ENCODE data around the gene ADAMTSL2. TPM values are rescaled to one million over a fixed set of nuclear protein-coding genes. Genes with fewer than 3 reads are reported as not detected.

Gene ADAMTSL2
- 5.1 TPM for total RNA-seq
- long read RNA-seq, full-length matches to known transcripts = 2 of 17 reads
- long read RNA-seq, partial matches to known transcripts = 14 of 17 reads
- long read RNA-seq, other reads (novel, unspliced or antisense) = 1 of 17 reads

DNA sequence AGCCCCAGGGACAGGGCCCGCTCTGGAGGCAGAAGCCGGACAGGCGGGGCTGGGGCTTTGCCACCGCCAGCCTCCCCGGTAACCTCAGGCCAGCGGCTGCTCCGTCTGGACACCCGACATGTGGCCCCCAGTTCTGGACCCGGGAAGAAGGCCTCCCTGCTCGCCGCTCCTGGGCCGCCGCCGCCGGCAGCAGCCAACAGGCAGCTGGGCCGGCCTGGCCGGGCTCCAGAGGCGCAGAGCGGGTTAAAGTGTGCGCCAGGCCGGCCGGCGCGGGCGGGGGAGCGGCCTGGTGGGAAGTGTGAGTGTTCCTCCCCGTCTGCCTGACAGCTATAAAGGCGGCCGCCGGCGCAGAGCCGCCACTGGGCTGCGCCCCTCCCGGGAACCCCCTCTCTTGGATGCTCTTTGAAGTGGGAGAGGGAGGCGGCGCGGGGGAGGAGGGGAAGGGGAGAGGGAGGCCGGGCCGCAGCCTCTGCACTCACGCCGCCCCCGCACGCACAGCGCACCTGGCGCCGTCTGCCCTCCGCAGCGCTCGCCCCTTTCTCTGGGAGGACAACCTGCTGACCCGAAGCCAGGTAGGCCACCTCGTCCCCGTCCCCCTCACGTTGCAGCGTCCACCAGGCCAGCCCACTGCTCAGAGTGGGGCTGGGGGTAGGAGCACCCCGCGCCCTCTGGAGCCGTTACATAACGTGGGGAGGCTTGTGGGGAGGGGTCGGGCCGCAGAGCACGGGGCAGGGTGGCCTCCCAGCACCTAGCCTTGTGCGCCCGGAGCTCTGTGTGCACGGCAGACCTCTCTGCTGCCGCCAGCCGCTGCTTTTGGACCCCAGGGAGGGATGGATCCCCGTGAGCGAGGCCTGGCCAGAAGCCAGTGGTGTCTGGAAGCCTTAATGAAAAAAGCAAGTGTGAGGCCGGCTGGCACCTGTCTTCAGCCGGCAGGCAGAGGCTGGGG lies at the start of gene ADAMTSL2:
TSS of gene ADAMTSL2 (plus strand) at position 359 of the 946 bp plus-strand sequence. CDS start 2,009 bp downstream, outside the sequence.
- ATAC-seq = peak; percentile 84
- intact Hi-C loops (cut with micrococcal nuclease) = loop anchor here (5.0 kb wide), 1 partner anchor 193 kb away; no protein-coding TSS in a partner anchor
- DNase-seq = peak; percentile 91

DNA sequence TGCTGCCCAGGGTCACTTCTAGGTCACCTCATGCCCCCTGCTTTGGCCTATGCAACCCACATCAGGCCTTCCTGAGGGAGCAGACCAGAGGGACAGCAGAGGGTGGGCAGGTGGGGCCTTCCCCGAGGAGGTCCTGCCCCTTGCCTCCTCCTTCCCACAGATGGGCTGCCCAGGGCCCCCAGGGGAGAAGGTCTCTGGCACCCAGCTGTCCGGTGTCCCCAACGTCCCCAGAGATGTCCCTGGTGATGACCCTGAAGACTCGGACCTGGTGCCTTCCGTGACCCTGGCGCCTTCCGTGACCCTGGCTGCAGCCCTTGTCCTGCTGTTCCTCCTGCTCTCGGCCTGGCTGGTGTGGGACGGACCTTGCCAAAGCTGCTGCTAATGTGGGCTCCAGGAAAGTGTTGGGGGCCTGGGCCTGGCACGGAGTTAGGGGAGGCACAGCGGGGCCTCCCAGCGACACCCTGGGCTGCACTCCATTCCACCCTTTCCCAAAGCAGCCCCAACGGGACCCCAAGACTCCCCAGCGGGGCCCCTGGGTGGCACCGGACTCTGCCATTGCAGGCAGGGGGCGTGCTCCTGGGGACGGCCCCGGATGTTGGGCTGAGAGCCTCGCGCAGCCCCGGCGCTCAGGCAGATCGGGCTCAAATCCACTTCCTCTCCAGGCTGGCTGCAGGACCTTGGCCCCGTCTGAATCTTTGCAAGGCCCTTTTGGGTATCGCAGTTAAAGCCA lies 48.8 kb upstream of the ADAMTSL2 start:
- intact Hi-C loops (cut with micrococcal nuclease) = loop anchor here (10.0 kb wide), 2 partner anchors 81 to 301 kb away; no protein-coding TSS in a partner anchor
- ATAC-seq (peak; percentile 7), DNase-seq (peak; percentile 26)

DNA sequence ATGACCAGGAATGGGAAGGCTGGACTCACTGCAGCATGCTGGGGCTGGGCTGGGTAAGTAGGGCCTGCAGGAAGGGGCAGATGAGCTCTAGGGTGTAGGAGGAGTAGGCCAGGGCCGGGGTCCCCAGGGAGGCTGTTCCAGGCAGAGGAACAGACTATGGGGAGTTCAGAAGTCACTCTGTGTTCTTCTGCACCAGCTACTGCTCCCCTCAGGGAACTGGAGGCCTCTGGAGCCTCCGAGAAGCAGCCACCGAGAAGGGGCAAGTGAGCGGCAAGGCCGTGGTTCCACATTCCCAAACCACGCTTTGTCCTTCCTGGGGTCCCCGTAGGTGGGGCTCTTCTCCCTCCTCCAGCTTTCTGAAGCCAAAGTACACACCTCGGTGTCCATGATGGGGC lies 47.2 kb upstream of the ADAMTSL2 start:
- intact Hi-C loops (cut with micrococcal nuclease) = loop anchor here (10.0 kb wide), 2 partner anchors 83 to 303 kb away; no protein-coding TSS in a partner anchor
- DNase-seq (no peak), ATAC-seq (no peak)

DNA sequence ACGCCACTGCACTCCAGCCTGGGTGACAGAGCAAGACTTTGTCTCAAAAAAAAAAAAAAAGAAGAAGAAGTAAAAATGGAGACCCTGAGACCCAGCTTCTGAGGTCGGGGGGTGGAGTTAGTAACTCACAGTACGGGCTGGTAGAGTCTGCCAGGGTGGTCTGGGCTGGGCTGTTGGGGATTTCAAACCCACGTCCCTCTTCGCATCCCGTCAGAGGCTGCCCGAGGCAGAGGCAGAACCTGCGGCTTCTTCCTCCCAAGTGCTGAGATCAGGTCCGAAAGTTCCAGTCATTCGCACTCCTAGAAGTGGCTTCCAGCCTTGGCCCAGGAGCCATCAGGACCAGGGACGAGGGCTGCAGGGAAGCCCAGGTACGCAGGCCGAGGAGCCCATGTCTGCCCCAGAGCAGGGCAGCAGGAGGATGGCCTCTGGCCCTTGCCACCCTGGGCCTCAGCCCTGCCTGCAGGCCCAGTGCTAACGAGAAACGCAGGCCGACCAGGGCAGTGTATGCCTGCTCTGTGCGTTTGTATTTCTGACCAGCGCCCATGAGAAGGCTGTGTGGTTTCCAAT lies 45.7 kb upstream of the ADAMTSL2 start:
- ATAC-seq = no peak
- intact Hi-C loops (cut with micrococcal nuclease) = loop anchor here (10.0 kb wide), 2 partner anchors 84 to 304 kb away; no protein-coding TSS in a partner anchor
- DNase-seq = peak; percentile 20

DNA sequence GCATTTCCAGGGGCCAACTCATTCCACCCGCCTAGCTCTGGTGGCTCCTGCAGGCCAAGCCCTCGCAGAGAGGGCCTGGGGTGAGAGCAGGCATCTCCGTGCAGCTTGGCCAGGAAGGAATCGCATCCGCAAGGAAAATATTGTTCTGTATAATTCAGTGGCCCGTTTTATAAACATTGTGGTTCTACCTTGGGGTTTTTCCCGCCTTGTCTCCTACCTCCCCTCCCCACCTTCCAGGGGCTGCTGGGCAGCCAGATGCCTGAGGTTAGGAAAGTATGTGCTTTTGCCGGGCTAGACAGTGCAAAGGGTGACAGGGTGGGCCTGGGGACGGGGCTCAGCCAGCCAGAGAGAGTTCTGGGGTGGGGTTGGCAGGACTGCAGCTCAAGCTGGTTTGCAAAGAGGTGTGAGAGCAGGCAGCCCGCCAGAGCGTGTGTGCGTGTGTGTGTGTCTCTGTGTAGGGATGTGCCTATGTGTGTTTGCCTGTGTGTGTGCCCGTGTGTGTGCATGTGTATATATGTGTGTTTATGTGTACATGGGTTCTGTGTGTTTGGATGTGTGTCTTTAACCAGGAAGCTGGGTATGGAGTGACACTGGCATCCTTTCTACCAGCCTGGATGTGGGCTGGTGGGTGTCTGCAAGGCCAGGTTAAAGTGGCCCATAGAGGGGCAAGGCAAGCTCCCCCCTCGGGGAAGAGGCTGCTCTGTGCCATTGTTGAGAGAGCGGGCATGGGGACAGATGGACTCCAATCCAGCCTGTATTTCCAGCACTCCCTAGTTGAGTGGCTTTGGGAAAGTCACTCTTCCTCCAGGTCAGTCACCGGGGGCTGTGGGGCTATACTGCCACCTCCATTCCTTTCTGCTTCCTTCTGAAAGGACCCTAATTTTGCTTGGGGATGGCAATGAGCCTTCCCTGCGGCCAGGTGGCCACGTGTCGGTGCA lies 45.0 kb upstream of the ADAMTSL2 start:
- intact Hi-C loops (cut with micrococcal nuclease) = loop anchor here (10.0 kb wide), 2 partner anchors 85 to 305 kb away; no protein-coding TSS in a partner anchor
- ATAC-seq (no peak), DNase-seq (peak; percentile 25)

DNA sequence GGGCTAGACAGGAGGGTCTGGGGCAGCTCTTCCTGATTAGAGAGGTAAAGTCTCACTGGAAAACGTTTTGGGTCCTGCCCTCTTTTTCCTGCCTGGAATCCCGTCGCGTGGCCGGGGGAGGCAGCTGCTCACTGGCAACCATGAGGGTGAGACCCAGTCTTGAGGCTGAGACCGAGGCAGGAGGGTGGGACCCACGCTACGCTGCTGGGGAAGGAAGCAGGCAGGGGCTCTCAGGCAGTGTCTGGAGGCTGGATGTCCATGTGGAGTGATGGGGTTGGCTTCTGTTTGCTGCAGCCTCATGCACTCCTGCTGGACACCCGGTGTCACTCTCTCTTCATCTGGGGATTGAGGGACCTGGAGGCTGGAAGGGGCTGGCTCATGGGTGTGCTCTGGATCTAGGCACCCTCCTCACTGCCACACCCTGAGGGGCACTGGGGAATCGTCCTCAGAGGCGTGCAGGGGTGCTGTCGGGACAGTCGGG lies 44.3 kb upstream of the ADAMTSL2 start:
- intact Hi-C loops (cut with micrococcal nuclease) = no loop called here
- ATAC-seq (no peak), DNase-seq (peak; percentile 20)

DNA sequence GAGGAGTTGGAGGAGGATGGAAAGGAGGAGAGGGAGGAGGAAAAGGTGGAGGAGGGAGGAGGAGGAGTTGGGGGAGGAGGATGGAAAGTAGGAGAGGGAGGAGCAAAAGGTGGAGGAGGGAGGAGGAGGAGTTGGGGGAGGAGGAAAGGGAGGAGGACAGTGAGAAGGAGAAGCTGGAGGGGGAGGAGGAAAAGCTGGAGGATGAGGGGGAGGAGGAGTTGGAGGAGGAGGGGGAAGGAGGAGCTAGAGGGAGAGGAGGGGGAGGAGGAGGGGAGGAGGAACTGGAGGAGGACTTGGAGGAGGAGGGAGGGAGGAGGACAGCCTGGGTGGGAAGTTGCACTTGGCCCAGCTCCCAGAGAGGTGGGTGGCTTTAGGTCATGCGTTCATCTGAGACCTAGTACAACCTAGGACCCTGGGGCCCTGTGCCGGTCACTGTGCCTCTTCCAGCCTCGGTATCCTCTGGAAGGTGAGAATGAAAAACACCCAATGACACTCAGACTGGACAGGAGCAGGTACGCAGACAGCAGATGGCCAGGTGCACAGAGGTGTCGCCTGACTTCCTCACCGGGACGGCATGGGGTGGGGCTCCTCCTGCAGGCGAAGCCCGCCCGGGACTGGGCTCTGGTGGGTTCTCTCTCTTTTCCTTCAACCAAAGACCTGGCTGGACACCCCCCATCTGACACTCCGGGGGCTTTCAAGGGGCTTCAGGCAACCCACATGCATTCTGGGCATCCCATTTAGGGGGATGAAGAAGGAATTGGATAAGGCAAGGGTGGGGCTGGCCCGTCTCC lies 43.4 kb upstream of the ADAMTSL2 start:
- intact Hi-C loops (cut with micrococcal nuclease) = no loop called here
- peak; percentile 22 for DNase-seq
- ATAC-seq = no peak

DNA sequence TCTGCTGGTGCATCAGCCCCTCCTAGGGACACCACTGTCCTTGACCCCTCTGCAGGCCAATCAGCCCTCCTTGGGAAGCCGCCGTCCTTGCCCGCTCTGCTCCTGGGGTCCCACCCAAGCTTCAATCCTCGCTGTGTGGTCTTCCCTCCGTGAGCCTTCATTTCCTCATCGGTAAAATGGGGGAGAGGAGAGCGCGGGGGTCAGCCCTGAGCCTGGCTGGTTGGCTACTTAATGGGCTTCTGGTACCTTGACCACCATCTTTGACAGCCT lies 42.9 kb upstream of the ADAMTSL2 start:
- DNase-seq = no peak
- no peak for ATAC-seq

DNA sequence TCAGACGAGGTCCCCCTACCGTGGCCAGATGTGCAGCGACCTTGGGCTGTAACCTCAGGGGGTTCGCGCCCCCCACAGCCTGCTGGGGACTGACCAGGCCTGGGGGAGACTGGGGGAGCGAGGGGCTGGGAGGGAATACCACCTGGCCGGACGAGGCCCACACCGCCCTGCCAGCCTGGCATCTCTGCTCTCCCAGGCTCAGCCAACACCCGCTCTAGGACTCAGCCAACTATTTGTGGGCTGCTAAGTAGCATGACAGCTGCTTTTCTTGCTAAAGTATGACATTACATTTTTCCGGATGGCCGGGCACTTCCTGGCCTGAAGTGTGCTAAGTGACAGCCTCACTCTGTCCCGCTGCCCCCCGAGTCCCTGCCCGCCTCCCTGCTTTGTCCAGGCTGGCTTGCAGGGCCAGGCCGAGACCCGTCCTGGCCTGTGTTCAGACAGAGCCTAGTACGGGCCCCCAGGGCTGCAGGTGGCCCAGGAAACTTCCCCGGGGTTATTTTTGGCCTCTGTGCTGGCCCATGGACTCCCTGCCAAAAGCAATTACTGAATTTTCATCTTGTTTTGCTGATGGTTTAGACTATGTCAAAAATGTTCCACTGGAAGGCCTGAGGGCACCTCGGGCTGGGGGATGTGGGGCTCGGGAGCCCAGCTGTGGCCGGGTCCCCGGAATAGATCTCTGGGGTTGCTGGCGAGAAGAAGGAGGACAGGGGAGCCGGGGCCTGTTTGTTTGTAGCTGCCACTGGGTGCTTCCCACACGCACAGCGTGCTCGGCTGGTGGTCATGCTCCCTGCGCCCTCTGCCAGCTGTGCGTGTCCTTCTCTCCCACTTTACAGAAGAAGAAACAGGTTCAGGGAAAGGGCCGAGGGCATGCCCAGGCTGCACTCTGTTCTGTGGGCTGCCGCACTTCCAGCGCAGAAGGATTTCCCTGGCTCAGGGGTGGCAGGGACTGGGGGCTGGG lies 42.2 kb upstream of the ADAMTSL2 start:
- ATAC-seq (peak; percentile 50), DNase-seq (peak; percentile 31)
- intact Hi-C loops (cut with micrococcal nuclease) = no loop called here

More for the DNA sequence above, 42.9 kb upstream of the ADAMTSL2 start:
- intact Hi-C loops (cut with micrococcal nuclease) = no loop called here

DNA sequence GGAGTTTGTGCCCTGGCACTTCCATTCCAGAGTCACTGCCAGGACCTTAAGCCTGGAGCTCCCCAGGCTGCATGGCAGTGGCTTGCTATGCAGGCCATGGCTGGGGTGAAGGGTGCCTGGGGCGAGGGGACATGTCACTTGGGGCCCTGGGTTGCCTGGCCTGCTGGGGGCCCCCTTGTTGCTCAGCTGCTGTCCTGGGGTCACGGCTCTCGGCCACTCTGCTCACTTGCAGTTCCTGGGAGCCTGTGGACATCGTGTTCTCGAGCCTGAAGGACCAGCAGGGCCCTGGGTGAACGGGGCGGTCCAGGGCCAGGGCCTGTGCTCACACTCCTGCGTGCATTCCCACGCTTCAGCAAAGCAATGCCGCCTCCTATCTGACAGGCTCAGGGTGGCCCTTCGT lies 41.1 kb upstream of the ADAMTSL2 start:
- ATAC-seq = no peak
- intact Hi-C loops (cut with micrococcal nuclease) = no loop called here
- DNase-seq = peak; percentile 20

DNA sequence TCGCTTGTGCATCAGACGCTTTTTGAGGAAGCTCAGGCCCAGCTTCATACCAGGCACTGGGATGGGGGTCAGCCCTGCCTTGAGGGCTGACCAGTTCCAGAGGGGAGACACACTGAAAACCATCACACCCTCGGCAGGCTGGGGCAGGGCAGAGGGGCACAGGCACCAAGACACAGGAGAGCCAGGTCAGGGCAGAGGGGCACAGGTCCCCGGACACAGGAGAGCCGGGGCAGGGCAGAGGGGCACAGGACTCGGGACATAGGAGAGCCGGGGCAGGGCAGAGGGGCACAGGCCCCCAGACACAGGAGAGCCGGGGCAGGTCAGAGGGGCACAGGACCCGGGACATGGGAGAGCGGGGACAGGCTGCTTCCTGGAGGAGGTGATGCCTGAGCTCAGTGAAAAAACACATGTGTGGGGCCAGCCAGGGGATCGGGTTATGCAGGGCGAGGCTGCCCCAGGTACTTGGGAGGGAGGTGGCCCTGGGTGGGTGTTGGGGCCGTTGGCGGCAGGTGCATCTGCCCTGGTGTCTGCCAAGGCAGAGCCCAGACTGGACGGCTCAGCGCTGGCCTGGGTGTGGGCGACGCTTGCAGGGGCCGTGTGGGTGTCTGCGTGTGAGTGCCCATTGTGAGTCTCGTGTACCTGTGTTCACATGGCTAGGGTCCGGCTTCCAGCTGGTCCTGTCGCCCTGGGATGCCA lies 40.5 kb upstream of the ADAMTSL2 start:
- ATAC-seq (no peak), DNase-seq (peak; percentile 31)
- intact Hi-C loops (cut with micrococcal nuclease) = no loop called here

DNA sequence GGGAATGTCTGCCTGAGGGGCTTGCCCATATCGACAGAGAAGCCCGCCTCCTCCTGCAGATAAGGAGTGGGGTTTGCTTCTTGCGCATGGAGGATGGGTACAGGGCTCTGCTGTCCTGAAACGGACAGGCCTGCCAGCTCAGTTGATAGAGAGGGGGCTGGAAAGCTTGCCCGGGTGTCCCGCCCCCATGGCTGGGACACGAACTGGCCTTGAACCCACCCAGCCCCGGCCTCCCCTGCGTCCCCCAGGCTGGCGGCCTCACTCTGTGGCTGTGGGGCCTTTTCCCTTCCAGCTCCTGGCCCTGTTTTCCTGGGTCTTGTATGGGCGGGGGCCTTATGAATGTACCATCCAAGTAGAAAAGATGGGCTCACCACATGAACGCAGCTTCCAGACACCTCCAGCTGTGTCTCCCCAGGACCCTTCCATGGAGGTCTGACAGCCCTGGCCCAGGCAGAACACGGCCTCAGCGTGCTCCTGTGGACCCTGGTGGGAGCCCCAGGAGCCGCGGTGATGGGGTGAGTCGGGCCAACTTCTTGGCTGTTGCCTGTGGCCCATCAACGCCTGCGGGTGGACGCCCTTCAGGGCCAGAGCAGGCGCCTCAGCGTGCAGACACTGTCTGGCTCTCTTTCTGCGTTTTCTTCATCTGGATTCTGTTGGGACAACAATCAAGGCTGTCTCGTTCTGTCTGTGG lies 39.7 kb upstream of the ADAMTSL2 start:
- intact Hi-C loops (cut with micrococcal nuclease) = no loop called here
- ATAC-seq (peak; percentile 8), DNase-seq (peak; percentile 43)

DNA sequence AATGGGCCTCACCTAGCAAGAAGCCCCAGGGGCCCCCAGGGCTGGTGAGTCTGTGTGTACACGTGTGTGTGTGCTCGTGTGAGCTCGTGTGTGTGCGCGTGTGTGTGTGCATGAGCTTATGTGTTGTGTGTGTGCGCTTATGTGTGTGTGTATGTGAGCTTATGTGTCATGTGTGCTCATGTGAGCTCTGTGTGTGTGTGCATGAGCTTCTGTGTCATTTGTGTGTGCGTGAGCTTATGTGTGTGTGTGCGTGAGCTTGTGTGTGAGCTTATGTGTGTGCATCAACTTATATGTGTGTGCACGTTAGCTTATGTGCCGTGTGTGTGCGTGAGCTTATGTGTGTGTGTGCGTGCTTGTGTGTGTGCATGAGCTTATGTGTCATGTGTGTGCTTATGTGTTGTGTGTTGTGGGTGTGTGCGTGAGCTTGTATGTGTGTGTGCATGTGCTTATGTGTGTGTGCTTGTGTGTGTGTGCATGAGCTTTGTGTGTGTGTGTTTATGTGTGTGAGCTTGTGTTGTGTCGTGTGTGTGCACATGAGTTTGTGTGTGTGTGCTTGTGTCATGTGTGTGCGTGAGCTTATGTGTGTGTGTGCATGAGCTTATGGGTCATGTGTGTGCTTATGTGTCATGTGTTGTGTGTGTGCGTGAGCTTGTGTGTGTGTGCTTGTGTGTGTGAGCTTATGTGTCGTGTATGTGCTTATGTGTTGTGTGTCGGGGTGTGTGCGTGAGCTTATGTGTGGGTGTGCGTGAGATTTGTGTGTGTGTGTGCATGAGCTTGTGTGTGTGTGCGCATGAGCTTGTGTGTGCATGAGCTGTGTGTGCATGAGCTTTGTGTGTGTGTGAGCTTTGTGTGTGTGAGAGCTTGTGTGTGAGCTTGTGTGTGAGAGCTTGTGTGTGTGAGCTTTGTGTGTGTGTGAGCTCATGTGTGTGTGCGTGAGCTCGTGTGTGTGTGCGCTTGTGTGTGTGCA lies 38.9 kb upstream of the ADAMTSL2 start:
- DNase-seq (no peak), ATAC-seq (no peak)
- intact Hi-C loops (cut with micrococcal nuclease) = no loop called here
